HepG2 (cell line): ENCODE measurements around the gene STRBP. TPM values are rescaled to one million over a fixed set of nuclear protein-coding genes. Genes with fewer than 3 reads are reported as not detected.

ENCODE experiments used
- ATAC-seq: fragments of 200-7000 bp; cut with Tn5 transposase; 3 replicates; pipeline ENCODE4 v1.9.1; 2020; ENCODE audit warnings: mild to moderate bottlenecking, moderate library complexity
- BruUV-seq: library from RNA; stranded (reverse); fragments of 400-500 nt; replicated peaks from 2 replicates; lab custom pipeline; 2021; lab: Mats Ljungman, UMichigan
- CTCF ChIA-PET: fragments of 300-600 bp; formaldehyde crosslinking; extraction: SDS; loops from one replicate; lab custom pipeline; 2021; ENCODE audit warnings: low total read pairs, inconsistent platforms, low intra/inter-chr PET ratio; lab: Yijun Ruan, JAX
- POLR2A ChIA-PET: fragments of 350-600 bp; sonication (Branson Sonifier 250); formaldehyde crosslinking; loops from one replicate; lab custom pipeline; 2020; ENCODE audit warnings: antibody characterized with exemption, inconsistent platforms; lab: Yijun Ruan, JAX
- DNase-seq: peaks from one replicate; pipeline ENCODE4 v3.0.0-alpha.2; 2015; ENCODE audit warnings: low spot score
- FAIRE-seq: peaks from 3 replicates; lab custom pipeline; 2011; peaks lifted over from hg19 to GRCh38; lab: Jason Lieb, UNC
- H2AFZ ChIP-seq: one replicate; pipeline ENCODE4 v1.6.1; 2011; ENCODE audit warnings: low read length, inconsistent platforms
- H3K27ac ChIP-seq: fragments of 300-600 bp; 3 replicates; pipeline ENCODE4 v1.8.0; 2011; ENCODE audit warnings: mixed run types, mild to moderate bottlenecking, mixed read lengths, low read length, inconsistent platforms; ENCODE audit not compliant: insufficient read depth; ENCODE audit errors: extremely low read length
- H3K27me3 ChIP-seq, 2 experiments: fragments of 200-600 bp in 1 of 2; 2 replicates in 1 of 2; 3 replicates in 1 of 2; pipeline versions ENCODE4 v1.6.0 to v1.8.0; 2011; ENCODE audit warnings: low read length in 2 of 2, mild to moderate bottlenecking in 2 of 2, moderate library complexity in 2 of 2, inconsistent platforms in 1 of 2; ENCODE audit not compliant: insufficient read depth in 2 of 2, control insufficient read depth in 1 of 2
- H3K36me3 ChIP-seq, 2 experiments: fragments of 200-600 bp in 1 of 2; replicated peaks in 1 of 2; 2 replicates in 1 of 2; 3 replicates in 1 of 2; pipeline versions ENCODE4 v1.5.1 to v1.8.0; 2011; ENCODE audit warnings: low read length in 2 of 2, inconsistent platforms in 1 of 2; ENCODE audit not compliant: insufficient read depth in 2 of 2, control insufficient read depth in 1 of 2
- H3K4me1 ChIP-seq: 2 replicates; pipeline ENCODE4 v1.5.1; 2012; ENCODE audit warnings: low read length, inconsistent platforms; ENCODE audit not compliant: insufficient read depth
- H3K4me2 ChIP-seq: 2 replicates; pipeline ENCODE4 v1.6.0; 2011; ENCODE audit warnings: low read depth, low read length, inconsistent platforms
- H3K4me3 ChIP-seq, 3 experiments: fragments of 200-600 bp in 1 of 3; sonication (generic), shearing (Covaris generic) in 1 of 3; replicated peaks in 1 of 3; 2 replicates each; pipeline ENCODE4 v1.5.1; 2011 to 2016; ENCODE audit warnings: low read length in 3 of 3, inconsistent platforms in 2 of 3, low read depth in 2 of 3, mild to moderate bottlenecking in 2 of 3, control low read depth in 1 of 3, mixed read lengths in 1 of 3; ENCODE audit not compliant: insufficient read depth in 1 of 3
- H3K79me2 ChIP-seq: one replicate; pipeline ENCODE4 v1.6.1; 2011; ENCODE audit warnings: low read length, inconsistent platforms; ENCODE audit not compliant: insufficient read depth
- H3K9ac ChIP-seq: 2 replicates; pipeline ENCODE4 v1.6.0; 2011; ENCODE audit warnings: mild to moderate bottlenecking, low read depth, low read length, inconsistent platforms; ENCODE audit not compliant: insufficient read depth
- H3K9me3 ChIP-seq: 2 replicates; pipeline ENCODE4 v1.5.1; 2012; ENCODE audit warnings: mild to moderate bottlenecking, low read length
- H4K20me1 ChIP-seq: 2 replicates; pipeline ENCODE4 v1.6.0; 2011; ENCODE audit warnings: inconsistent platforms, mild to moderate bottlenecking, low read length, moderate library complexity; ENCODE audit not compliant: insufficient read depth
- CHD4 ChIP-seq: fragments of 200-600 bp; sonication (generic); IDR thresholded peaks from 2 replicates; pipeline ENCODE4 v1.7.0; 2017; ENCODE audit warnings: mild to moderate bottlenecking, low read length, borderline replicate concordance
- ETS1 ChIP-seq: sonication (generic); formaldehyde crosslinking; IDR thresholded peaks from 2 replicates; pipeline ENCODE4 v1.4.0; 2020; ENCODE audit warnings: missing genetic modification reagents
- FOXA3 ChIP-seq: IDR thresholded peaks from 2 replicates; pipeline ENCODE4 v1.6.1; 2016; ENCODE audit warnings: missing genetic modification reagents, missing compliant biosample characterization
- HNRNPLL ChIP-seq: fragments of 200-400 bp; formaldehyde crosslinking; IDR thresholded peaks from 2 replicates; pipeline ENCODE4 v1.6.1; 2017; ENCODE audit warnings: mild to moderate bottlenecking, low read depth, low read length; ENCODE audit not compliant: poor library complexity, severe bottlenecking
- MAFF ChIP-seq: IDR thresholded peaks from 2 replicates; pipeline ENCODE4 v1.6.1; 2011; ENCODE audit warnings: low read depth, low read length, improper control_type of control experiment
- MAFK ChIP-seq, 2 experiments: IDR thresholded peaks in 1 of 2; conservative IDR thresholded peaks in 1 of 2; 2 replicates each; pipeline ENCODE4 v1.6.1; 2011; ENCODE audit warnings: improper control_type of control experiment in 2 of 2, low read length in 2 of 2
- MTF1 ChIP-seq: sonication (generic); formaldehyde crosslinking; IDR thresholded peaks from 2 replicates; pipeline ENCODE4 v1.5.0; 2020; ENCODE audit warnings: missing genetic modification reagents
- RARA ChIP-seq: IDR thresholded peaks from 2 replicates; pipeline ENCODE4 v1.6.1; 2016; ENCODE audit warnings: missing genetic modification reagents, missing compliant biosample characterization
- ZBTB7A ChIP-seq: sonication (generic); formaldehyde crosslinking; IDR thresholded peaks from 2 replicates; pipeline ENCODE4 v1.8.0; 2022; ENCODE audit warnings: mild to moderate bottlenecking, missing genetic modification reagents
- ZNF280D ChIP-seq: sonication (generic); formaldehyde crosslinking; IDR thresholded peaks from 2 replicates; pipeline ENCODE4 v1.5.1; 2020; ENCODE audit warnings: mild to moderate bottlenecking, missing genetic modification reagents
- ZNF564 ChIP-seq: sonication (generic); formaldehyde crosslinking; IDR thresholded peaks from 2 replicates; pipeline ENCODE4 v1.8.1; 2023; ENCODE audit warnings: mild to moderate bottlenecking, missing genetic modification reagents
- ZNF75D ChIP-seq: sonication (generic); formaldehyde crosslinking; IDR thresholded peaks from 2 replicates; pipeline ENCODE4 v1.8.1; 2023; ENCODE audit warnings: missing genetic modification reagents, mild to moderate bottlenecking, borderline replicate concordance
- ZNF777 ChIP-seq: sonication (generic); formaldehyde crosslinking; IDR thresholded peaks from 2 replicates; pipeline ENCODE4 v1.4.0; 2020; ENCODE audit warnings: missing genetic modification reagents
- WGBS: methylation state at CpG from one replicate; pipeline ENCODE4 v1.1.6; 2017; ENCODE audit warnings: low lambda C conversion rate; 5-methylcytosine and 5-hydroxymethylcytosine counted together
- in situ Hi-C: cut with HindIII; loops from 2 replicates; pipeline ENCODE4 v1.10.0; 2017; ENCODE audit warnings: low pct_unique_long_range_greater_than_20kb; ENCODE audit not compliant: extremely low pct_ligation_motif_present
- intact Hi-C: fragments of 100-400 bp; cut with micrococcal nuclease; formaldehyde crosslinking; loops from one replicate; pipeline ENCODE4 v1.10.0; 2022; ENCODE audit not compliant: unreplicated experiment
- polyA plus RNA-seq, 8 experiments: library from polyadenylated mRNA; depleted of rRNA in 3 of 8; stranded (reverse) in 7 of 8; unstranded in 1 of 8; fragments of >200 nt; fragmentation: Illumina TruSeq in 4 of 8; extraction: Trizol in 4 of 8; gene quantifications; 2 replicates each; pipeline versions ENCODE4 v1.2.1 to v1.2.3, GENCODE V29; 2011 to 2016; ENCODE audit warnings: low read depth in 4 of 8, missing spikeins in 1 of 8, mixed read lengths in 1 of 8; ENCODE audit not compliant: insufficient read depth in 1 of 8
- total RNA-seq, 5 experiments: library from RNA; depleted of rRNA; stranded (reverse); fragments of >200 nt; fragmentation: Illumina TruSeq; extraction: Trizol; gene quantifications; 2 replicates each; pipeline ENCODE4 v1.2.3, GENCODE V29; 2016; ENCODE audit warnings: low read depth in 1 of 5

The STRBP gene
- total and polyA plus RNA-seq, 2 of the 13 experiments (the other 11 are each of a cell fraction or from before 2014, with no cell fraction given), result 14.5 to 38.5 TPM

GRCh38 chr9:123165813-123166212 lies 102.6 kb downstream of the STRBP start:
- CTCF ChIA-PET, result no interaction called here
- no peak overlapping the region for H3K4me2 ChIP-seq
- 100% methylated on average over 1 of the region's 1 CpG for WGBS
- POLR2A ChIA-PET, result no interaction called here
- DNase-seq (no peak), FAIRE-seq (no peak), ATAC-seq (no peak)
- no peaks in the 10 kb centered on the region for H3K27me3 ChIP-seq
- no peak overlapping the region for H3K9ac ChIP-seq
- no peak overlapping the region for H3K4me3 ChIP-seq
- no peak overlapping the region for H2AFZ ChIP-seq
- TF ChIP-seq MAFK (conservative IDR thresholded peaks at IDR 0.05 in 1 of 2, IDR thresholded peaks at IDR 0.05 in 1 of 2; ENCODE audit: low read length in 2 of 2) (peak; percentile 73 to 88; a peak in 3 of 4 replicates), MAFF (peak; percentile 75), CHD4 (no peak), ZBTB7A (CRISPR knock-in tag) (no peak), ZNF280D (no peak), ZNF564 (CRISPR knock-in tag) (no peak), ETS1 (no peak), MTF1 (CRISPR knock-in tag) (no peak), ZNF777 (no peak), ZNF75D (CRISPR knock-in tag) (no peak), RARA (CRISPR knock-in tag) (no peak), HNRNPLL (no peak), FOXA3 (CRISPR knock-in tag) (no peak)
- no peaks in the 10 kb centered on the region for H4K20me1 ChIP-seq
- no peaks in the 10 kb centered on the region for H3K9me3 ChIP-seq
- no peak overlapping the region for H3K27ac ChIP-seq
- intact Hi-C loops (loop anchor here (10.0 kb wide), 1 partner anchor 61 kb away; no protein-coding TSS in a partner anchor), in situ Hi-C loops (no loop called here)
- no peaks in the 10 kb centered on the region for H3K79me2 ChIP-seq
- H3K4me1 ChIP-seq, result no peaks in the 10 kb centered on the region
- no peaks in the 10 kb centered on the region for H3K36me3 ChIP-seq
- no TSS peak for BruUV-seq
